Aorta (tissue), 5 donors: ENCODE results near the gene ACOT7. TPM values are rescaled to one million over a fixed set of nuclear protein-coding genes. Genes with fewer than 3 reads are reported as not detected.

Source experiments
- ATAC-seq: fragments of 200-7000 bp; cut with Tn5 transposase; one replicate; pipeline ENCODE4 v1.9.1; 2022; ENCODE audit warnings: moderate library complexity; ENCODE audit not compliant: low FRiP score
- DNase-seq, 2 donors: peaks; one replicate each; pipeline ENCODE4 v3.0.0-alpha.2; 2020
- H3K27ac ChIP-seq, 2 donors: one replicate each; pipeline ENCODE4 v1.5.1; 2013; ENCODE audit warnings: low read length in 2 of 2, mild to moderate bottlenecking in 2 of 2, moderate library complexity in 2 of 2, control low read depth in 1 of 2, inconsistent platforms in 1 of 2, low read depth in 1 of 2
- H3K27me3 ChIP-seq, 2 donors: one replicate each; pipeline ENCODE4 v1.6.1; 2013; ENCODE audit warnings: control low read depth in 1 of 2, low read length in 1 of 2, mild to moderate bottlenecking in 1 of 2, moderate library complexity in 1 of 2; ENCODE audit not compliant: insufficient read depth in 2 of 2, control insufficient read depth in 1 of 2
- H3K36me3 ChIP-seq, 2 donors: one replicate each; pipeline ENCODE4 v1.6.1; 2013; ENCODE audit warnings: control low read depth in 1 of 2, low read length in 1 of 2, mild to moderate bottlenecking in 1 of 2; ENCODE audit not compliant: insufficient read depth in 2 of 2, control insufficient read depth in 1 of 2
- H3K4me1 ChIP-seq, 2 donors: one replicate each; pipeline ENCODE4 v1.6.1; 2013; ENCODE audit warnings: low read length in 2 of 2, control low read depth in 1 of 2, mild to moderate bottlenecking in 1 of 2, moderate library complexity in 1 of 2; ENCODE audit not compliant: insufficient read depth in 2 of 2, control insufficient read depth in 1 of 2
- H3K4me3 ChIP-seq, 2 donors: one replicate each; pipeline ENCODE4 v1.5.1; 2013; ENCODE audit warnings: low read length in 2 of 2, control low read depth in 1 of 2, mild to moderate bottlenecking in 1 of 2
- H3K9me3 ChIP-seq: one replicate; pipeline ENCODE4 v1.6.1; 2013; ENCODE audit warnings: mild to moderate bottlenecking, low read length; ENCODE audit not compliant: control insufficient read depth
- WGBS, 2 donors: extraction: QIAGEN DNeasy Blood & Tissue Kit; methylation state at CpG; one replicate each; pipeline ENCODE4 v1.1.7; 2013; 5-methylcytosine and 5-hydroxymethylcytosine counted together
- intact Hi-C, 2 donors: fragments of 100-400 bp; cut with DNase I; formaldehyde crosslinking; loops; one replicate each; pipeline versions ENCODE4 v1.14.2 to v1.15.0; 2022
- polyA plus RNA-seq, 2 donors: library from polyadenylated mRNA; stranded (reverse); fragments of 200-250 nt; gene quantifications; one replicate each; pipeline ENCODE4 v1.2.3, GENCODE V29; 2013
- total RNA-seq, 2 donors: library from RNA; stranded (reverse); fragmentation: NEBNext Ultra II Directional; extraction: Animal tissue kit (Norgen Biotek cat#: 25700); gene quantifications; one replicate each; pipeline ENCODE4 v1.2.1, GENCODE V29; 2021
- donor health status: healthy with polysubstance abuse.
- donor health status: Bipolar disorder and iron deficiency.
- donor health status: DM: no; HTN: no; CAD: no.
- donor health status: DM: no; HTN: no; CAD: no.
- donor health status: DM: yes; HTN: yes; CAD: no.

Gene ACOT7
- total and polyA plus RNA-seq, 4 donors = 12.5 to 22.6 (median 17.6) TPM

DNA sequence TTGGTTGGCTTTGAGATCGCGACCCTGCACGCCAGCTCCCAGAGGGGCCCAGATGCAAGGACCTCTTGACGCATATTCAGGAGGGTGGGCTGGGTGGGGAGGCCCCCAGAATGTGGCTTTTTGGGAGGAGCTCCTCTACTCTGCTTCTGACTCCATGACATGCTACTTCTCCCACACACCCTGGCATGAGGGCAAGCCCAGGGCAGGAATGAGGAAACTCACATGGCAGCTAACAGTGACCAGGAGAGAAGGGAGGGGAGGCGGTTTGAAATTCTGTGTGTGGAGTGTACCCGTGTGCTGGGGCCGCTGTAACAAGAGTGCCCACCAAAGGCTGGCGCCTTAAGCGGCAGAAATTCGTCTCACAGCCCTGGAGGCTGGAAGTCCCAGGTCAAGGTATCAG, 71.4 kb downstream of the ACOT7 start:
- no peaks in the 10 kb centered on the region for H3K27me3 ChIP-seq
- no peaks in the 10 kb centered on the region for H3K9me3 ChIP-seq
- no peak overlapping the region for H3K27ac ChIP-seq
- 98 to 99% methylated on average over 10 of the region's 10 CpGs for WGBS, 2 donors
- no peaks in the 10 kb centered on the region for H3K36me3 ChIP-seq
- no peak overlapping the region for H3K4me3 ChIP-seq
- H3K4me1 ChIP-seq = no peaks in the 10 kb centered on the region
- ATAC-seq = no peak
- intact Hi-C loops = no loop called here
- DNase-seq = no peak

- no peak overlapping the region for H3K4me3 ChIP-seq
- intact Hi-C loops = no loop called here
- DNase-seq (no peak), ATAC-seq (no peak)
- no peaks in the 10 kb centered on the region for H3K36me3 ChIP-seq
- no peaks in the 10 kb centered on the region for H3K27me3 ChIP-seq
- no peak overlapping the region for H3K27ac ChIP-seq
- no peaks in the 10 kb centered on the region for H3K4me1 ChIP-seq
- WGBS, 2 donors = 93 to 96% methylated on average over 8 of the region's 8 CpGs
- no peaks in the 10 kb centered on the region for H3K9me3 ChIP-seq
These were observed 72.4 kb downstream of the ACOT7 start for GRCh38 chr1:6321205-6321604.

DNA sequence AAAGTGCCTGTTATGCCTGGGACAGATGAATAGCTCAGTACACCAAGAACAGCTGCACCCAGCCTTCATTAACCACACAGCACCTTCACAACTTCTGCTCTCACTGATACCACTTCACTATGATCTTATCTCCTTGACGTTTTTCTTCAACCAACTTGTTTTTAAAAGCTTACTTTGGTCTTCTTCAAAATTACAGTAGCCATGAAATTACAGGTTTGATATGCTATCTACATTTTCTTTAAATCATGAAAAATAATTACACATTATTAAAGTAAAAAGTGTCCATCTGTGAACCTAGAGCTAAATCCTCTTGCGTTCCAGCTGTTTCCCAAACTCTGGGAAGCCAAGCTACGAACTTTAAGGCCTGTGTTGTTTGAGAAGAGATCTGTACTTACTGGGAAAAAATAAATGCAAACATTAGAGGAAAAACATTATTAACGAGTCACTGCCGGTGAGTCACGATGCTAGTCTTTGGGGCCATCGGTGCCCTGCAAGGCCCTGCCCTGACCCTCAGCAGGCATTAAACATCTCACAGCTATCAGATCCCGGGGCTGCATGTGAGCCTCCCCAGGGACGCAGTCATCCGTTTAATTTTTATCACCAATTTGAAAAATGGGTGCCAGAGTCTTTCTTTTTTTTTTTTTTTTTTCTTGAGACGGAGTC, 76.3 kb downstream of the ACOT7 start:
- H3K4me3 ChIP-seq = no peak overlapping the region
- no peak for DNase-seq
- no peaks in the 10 kb centered on the region for H3K27me3 ChIP-seq
- ATAC-seq = no peak
- H3K4me1 ChIP-seq = no peaks in the 10 kb centered on the region
- intact Hi-C loops = no loop called here
- H3K9me3 ChIP-seq = no peaks in the 10 kb centered on the region
- no peaks in the 10 kb centered on the region for H3K36me3 ChIP-seq
- H3K27ac ChIP-seq = no peak overlapping the region
- WGBS, 2 donors = 87 to 90% methylated on average over 11 of the region's 11 CpGs

- Histone ChIP-seq H3K4me3 (no peak overlapping the region), H3K4me1 (no peaks in the 10 kb centered on the region), H3K27ac (no peak overlapping the region), H3K9me3 (no peaks in the 10 kb centered on the region), H3K36me3 (no peaks in the 10 kb centered on the region), H3K27me3 (no peaks in the 10 kb centered on the region)
- DNase-seq = no peak
- intact Hi-C loops = no loop called here
- no peak for ATAC-seq
- 89 to 94% methylated on average over 14 of the region's 14 CpGs for WGBS, 2 donors
These were observed 77.1 kb downstream of the ACOT7 start for GRCh38 chr1:6316240-6317097.

DNA sequence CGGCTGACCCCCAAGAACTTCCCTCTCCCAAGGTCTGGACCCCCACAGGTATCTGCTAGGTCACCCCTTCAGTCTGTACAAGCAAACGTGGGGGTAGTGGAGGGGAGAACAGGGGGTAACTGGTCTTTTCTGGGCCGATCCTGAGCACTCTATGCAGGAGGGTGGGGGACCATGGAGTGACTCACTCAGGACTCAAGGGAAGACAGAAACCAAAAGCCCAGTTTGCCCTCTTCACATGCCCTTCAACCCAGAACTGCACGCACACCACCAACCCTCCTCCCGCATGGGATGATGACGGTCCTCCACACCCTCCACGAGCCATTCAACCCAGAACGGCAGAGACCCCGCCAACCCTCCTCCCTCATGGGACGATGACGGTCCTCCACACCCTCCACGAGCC, 79.1 kb downstream of the ACOT7 start:
- Histone ChIP-seq H3K36me3 (no peaks in the 10 kb centered on the region), H3K4me3 (no peak overlapping the region), H3K4me1 (no peaks in the 10 kb centered on the region), H3K9me3 (no peaks in the 10 kb centered on the region), H3K27ac (no peak overlapping the region), H3K27me3 (no peaks in the 10 kb centered on the region)
- intact Hi-C loops = no loop called here
- 94 to 96% methylated on average over 12 of the region's 12 CpGs for WGBS, 2 donors
- DNase-seq (no peak), ATAC-seq (no peak)

- Histone ChIP-seq H3K27me3 (no peaks in the 10 kb centered on the region), H3K4me1 (no peaks in the 10 kb centered on the region), H3K4me3 (no peak overlapping the region), H3K9me3 (no peaks in the 10 kb centered on the region), H3K27ac (no peak overlapping the region), H3K36me3 (no peaks in the 10 kb centered on the region)
- intact Hi-C loops = no loop called here
- ATAC-seq (no peak), DNase-seq (no peak)
- WGBS, 2 donors = 93% methylated on average over 18 of the region's 18 CpGs
These were observed 80.0 kb downstream of the ACOT7 start for GRCh38 chr1:6313393-6314200.

GRCh38 chr1:6310116-6310848, 83.3 kb downstream of the ACOT7 start:
- Histone ChIP-seq H3K4me3 (no peak overlapping the region), H3K27me3 (no peaks in the 10 kb centered on the region), H3K4me1 (no peaks in the 10 kb centered on the region), H3K36me3 (no peaks in the 10 kb centered on the region), H3K27ac (no peak overlapping the region), H3K9me3 (no peaks in the 10 kb centered on the region)
- WGBS, 2 donors = 96 to 98% methylated on average over 9 of the region's 9 CpGs
- ATAC-seq (no peak), DNase-seq (no peak)
- intact Hi-C loops = no loop called here

DNA sequence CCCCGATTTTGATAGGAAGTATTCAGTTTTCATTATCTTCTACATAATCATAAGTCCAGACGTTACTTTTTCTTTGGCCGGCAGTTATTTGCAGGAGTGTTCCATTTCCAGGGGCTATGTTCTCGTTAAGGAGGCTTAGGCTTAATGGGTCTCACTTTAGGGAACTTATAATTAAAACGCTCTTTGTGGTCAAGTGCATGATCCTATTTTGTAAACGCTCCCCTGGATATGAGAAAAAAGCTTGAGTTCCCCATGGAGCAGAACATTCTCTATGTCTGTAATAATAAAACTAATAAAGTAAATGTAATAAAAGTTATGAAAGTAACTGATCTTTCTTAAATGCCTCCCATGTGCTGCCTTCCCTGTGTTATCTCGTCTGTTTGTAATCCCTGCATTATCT, 84.0 kb downstream of the ACOT7 start:
- Histone ChIP-seq H3K27ac (no peak overlapping the region), H3K36me3 (no peaks in the 10 kb centered on the region), H3K4me3 (no peak overlapping the region), H3K27me3 (no peaks in the 10 kb centered on the region), H3K9me3 (no peaks in the 10 kb centered on the region), H3K4me1 (no peaks in the 10 kb centered on the region)
- no peak for DNase-seq
- WGBS, 2 donors = 93 to 95% methylated on average over 7 of the region's 7 CpGs
- ATAC-seq = no peak
- intact Hi-C loops = no loop called here
